Measurements from ENCODE around the gene LDLRAD3. TPM values are rescaled to one million over a fixed set of nuclear protein-coding genes. Genes with fewer than 3 reads are reported as not detected.

Gene LDLRAD3
- total RNA-seq, 1 donor from 2014 or later: 10.2 TPM

GRCh38 chr11:35923452-35923851 is 20.4 kb upstream of the LDLRAD3 start:
- Histone ChIP-seq H3K36me3 (ENCODE audit: control insufficient read depth, insufficient read depth, low read length) (no peaks in the 10 kb centered on the region), H3K4me3 (ENCODE audit: low read depth, low read length) (no peak overlapping the region), H3K27me3 (ENCODE audit: control insufficient read depth, insufficient read depth, low read length) (no peaks in the 10 kb centered on the region)
- no peak for DNase-seq (ENCODE audit: low read depth)
- no peak for TF ChIP-seq CTCF (IDR thresholded peaks at IDR 0.05; ENCODE audit: insufficient read depth, low read length, poor library complexity, severe bottlenecking)

DNA sequence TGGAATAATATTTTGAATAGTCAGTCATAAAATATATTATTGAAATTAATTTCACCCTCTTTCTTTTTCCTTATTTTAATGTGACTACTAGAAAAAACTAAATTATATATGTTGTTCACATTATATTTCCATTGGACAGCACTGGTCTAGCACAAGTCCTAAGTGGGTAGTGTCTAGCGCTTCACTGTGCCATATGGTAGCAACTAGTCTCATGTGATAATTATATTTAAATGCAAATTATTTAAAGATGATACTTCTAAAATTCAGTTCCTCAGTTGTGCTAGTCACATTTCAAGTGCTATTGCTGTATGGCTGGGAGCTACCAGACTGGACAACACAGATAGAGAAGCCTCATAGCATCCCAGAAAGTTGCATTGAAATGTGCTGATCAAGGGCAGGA is 19.1 kb upstream of the LDLRAD3 start:
- H3K4me3 ChIP-seq (ENCODE audit: low read depth, low read length): no peak overlapping the region
- no peak for DNase-seq (ENCODE audit: low read depth)
- no peaks in the 10 kb centered on the region for H3K27me3 ChIP-seq (ENCODE audit: control insufficient read depth, insufficient read depth, low read length)
- no peak for TF ChIP-seq CTCF (IDR thresholded peaks at IDR 0.05; ENCODE audit: insufficient read depth, low read length, poor library complexity, severe bottlenecking)
- H3K36me3 ChIP-seq (ENCODE audit: control insufficient read depth, insufficient read depth, low read length): no peaks in the 10 kb centered on the region

DNA sequence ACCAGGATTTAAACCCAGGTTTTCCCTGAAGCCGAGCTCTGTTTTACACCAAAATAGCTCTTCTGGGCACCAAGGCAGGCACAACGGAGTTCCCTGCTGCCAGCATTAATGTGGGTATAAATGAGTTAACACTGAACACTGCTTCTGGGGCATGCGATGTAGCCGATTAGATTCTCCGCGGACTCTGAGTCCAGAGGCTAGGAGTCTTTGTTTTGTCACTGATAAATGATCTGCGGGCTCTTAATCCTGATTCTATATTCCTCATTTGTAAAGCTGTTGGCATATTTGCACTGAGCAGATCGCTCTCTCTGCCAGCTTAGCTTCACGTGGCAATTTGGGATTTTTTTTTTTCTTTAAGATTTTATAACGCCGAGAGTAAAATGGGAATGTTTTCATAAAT is 16.8 kb upstream of the LDLRAD3 start:
- H3K27me3 ChIP-seq (ENCODE audit: control insufficient read depth, insufficient read depth, low read length): no peaks in the 10 kb centered on the region
- no peak overlapping the region for H3K4me3 ChIP-seq (ENCODE audit: low read depth, low read length)
- TF ChIP-seq CTCF (IDR thresholded peaks at IDR 0.05; ENCODE audit: insufficient read depth, low read length, poor library complexity, severe bottlenecking): no peak
- no peak for DNase-seq (ENCODE audit: low read depth)
- no peaks in the 10 kb centered on the region for H3K36me3 ChIP-seq (ENCODE audit: control insufficient read depth, insufficient read depth, low read length)

DNA sequence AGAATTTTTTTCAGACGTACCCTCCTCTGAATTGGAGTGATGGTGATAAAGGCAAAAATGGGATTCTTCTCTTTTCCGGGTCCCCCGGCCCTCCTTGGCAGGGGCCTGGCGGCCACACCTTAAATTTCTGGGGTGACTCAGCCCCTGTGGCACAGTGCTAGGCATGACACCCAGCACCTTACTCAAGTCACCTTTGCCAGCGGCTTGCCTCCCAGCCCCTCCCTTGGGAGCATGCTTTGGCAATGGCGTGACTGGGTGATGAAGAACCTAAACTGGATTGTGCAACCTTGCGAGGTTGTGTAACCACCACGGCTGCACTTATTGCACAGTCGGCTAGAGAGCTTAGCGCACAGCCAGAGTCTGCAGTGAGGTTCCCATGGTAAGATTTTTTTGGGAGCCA is 16.2 kb upstream of the LDLRAD3 start:
- H3K4me3 ChIP-seq (ENCODE audit: low read depth, low read length): no peak overlapping the region
- no peak for TF ChIP-seq CTCF (IDR thresholded peaks at IDR 0.05; ENCODE audit: insufficient read depth, low read length, poor library complexity, severe bottlenecking)
- peak; percentile 37 for DNase-seq (ENCODE audit: low read depth)

GRCh38 chr11:35928688-35929395 is 15.0 kb upstream of the LDLRAD3 start:
- Histone ChIP-seq H3K4me3 (ENCODE audit: low read depth, low read length) (no peak overlapping the region), H3K36me3 (ENCODE audit: control insufficient read depth, insufficient read depth, low read length) (no peaks in the 10 kb centered on the region), H3K27me3 (ENCODE audit: control insufficient read depth, insufficient read depth, low read length) (no peaks in the 10 kb centered on the region)
- DNase-seq (ENCODE audit: low read depth): no peak
- no peak for TF ChIP-seq CTCF (IDR thresholded peaks at IDR 0.05; ENCODE audit: insufficient read depth, low read length, poor library complexity, severe bottlenecking)

More for the DNA sequence above, 16.2 kb upstream of the LDLRAD3 start:
- H3K27me3 ChIP-seq (ENCODE audit: control insufficient read depth, insufficient read depth, low read length): no peaks in the 10 kb centered on the region
- no peaks in the 10 kb centered on the region for H3K36me3 ChIP-seq (ENCODE audit: control insufficient read depth, insufficient read depth, low read length)

DNA sequence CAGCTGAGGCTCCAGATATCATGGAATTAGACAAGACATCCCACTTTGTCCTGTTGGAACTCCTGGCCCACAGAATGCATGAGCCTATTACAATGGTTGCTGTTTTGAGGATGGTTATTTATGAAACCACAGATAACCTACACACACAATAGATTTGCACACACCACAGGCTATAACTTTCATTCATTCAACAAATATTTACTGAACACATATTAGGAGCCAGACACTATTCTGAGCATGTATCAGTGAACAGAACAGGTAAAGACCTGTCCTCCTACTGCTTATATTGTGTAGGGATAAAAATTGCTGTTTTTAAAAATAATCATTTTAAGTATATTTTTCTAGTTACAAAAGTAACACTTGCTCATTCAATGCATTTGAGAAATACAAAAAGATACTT is 13.4 kb upstream of the LDLRAD3 start:
- no peaks in the 10 kb centered on the region for H3K36me3 ChIP-seq (ENCODE audit: control insufficient read depth, insufficient read depth, low read length)
- no peak for DNase-seq (ENCODE audit: low read depth)

More for the DNA sequence above, 13.4 kb upstream of the LDLRAD3 start:
- no peak for TF ChIP-seq CTCF (IDR thresholded peaks at IDR 0.05; ENCODE audit: insufficient read depth, low read length, poor library complexity, severe bottlenecking)
- Histone ChIP-seq H3K4me3 (ENCODE audit: low read depth, low read length) (no peak overlapping the region), H3K27me3 (ENCODE audit: control insufficient read depth, insufficient read depth, low read length) (no peaks in the 10 kb centered on the region)

Measured in kidney epithelial cell (primary cell).